K562 (cell line): ENCODE measurements around the gene THSD8. TPM values are rescaled to one million over a fixed set of nuclear protein-coding genes. Genes with fewer than 3 reads are reported as not detected.
A peak's percentile ranks its signal among the peaks of the same experiment; 100 is the strongest.

Experiments
- CBX3 ChIP-seq, 2 experiments: IDR thresholded peaks; 1 replicate in 1 of 2; 2 replicates in 1 of 2; pipeline ENCODE4 v1.6.1; 2012; ENCODE audit warnings: inconsistent platforms in 2 of 2, low read length in 2 of 2, borderline replicate concordance in 1 of 2, control low read depth in 1 of 2
- CEBPG ChIP-seq, 3 experiments: fragments of 200-800 bp in 1 of 3; sonication (Bioruptor generic) in 1 of 3; sonication (generic) in 1 of 3; formaldehyde crosslinking in 1 of 3; IDR thresholded peaks in 2 of 3; conservative IDR thresholded peaks in 1 of 3; 2 replicates each; pipeline versions ENCODE4 v1.6.1 to v1.8.0; 2016 to 2022; ENCODE audit warnings: missing compliant biosample characterization in 2 of 3, missing genetic modification characterization in 2 of 3, mild to moderate bottlenecking in 1 of 3, missing genetic modification reagents in 1 of 3
- CTBP1 ChIP-seq: fragments of 450-650 bp; IDR thresholded peaks from 2 replicates; pipeline ENCODE4 v1.6.1; 2016; ENCODE audit warnings: borderline replicate concordance
- EP400 ChIP-seq: fragments of 450-650 bp; IDR thresholded peaks from 2 replicates; pipeline ENCODE4 v1.6.1; 2017; ENCODE audit warnings: antibody characterized with exemption, mild to moderate bottlenecking, moderate library complexity
- ESRRA ChIP-seq: fragments of 450-650 bp; IDR thresholded peaks from 2 replicates; pipeline ENCODE4 v1.6.1; 2014; ENCODE audit warnings: low read depth, mild to moderate bottlenecking, moderate library complexity, borderline replicate concordance
- ESRRB ChIP-seq: fragments of 250-450 bp; sonication (Bioruptor Pico); IDR thresholded peaks from 2 replicates; pipeline ENCODE4 v1.5.0; 2020; ENCODE audit warnings: mild to moderate bottlenecking, moderate library complexity, borderline replicate concordance
- GATAD2A ChIP-seq: fragments of 450-650 bp; IDR thresholded peaks from 2 replicates; pipeline ENCODE4 v1.6.1; 2017
- HDAC3 ChIP-seq: fragments of 450-650 bp; IDR thresholded peaks from 2 replicates; pipeline ENCODE4 v1.6.1; 2018; ENCODE audit warnings: borderline replicate concordance, mild to moderate bottlenecking, moderate library complexity; ENCODE audit not compliant: partially characterized antibody
- IRF9 ChIP-seq: fragments of 450-650 bp; IDR thresholded peaks from 2 replicates; pipeline ENCODE4 v1.6.1; 2016; ENCODE audit warnings: missing biosample characterization, missing genetic modification characterization
- PHF20 ChIP-seq: fragments of 450-650 bp; IDR thresholded peaks from 2 replicates; pipeline ENCODE4 v1.6.1; 2018; ENCODE audit not compliant: partially characterized antibody
- PHF21A ChIP-seq: fragments of 450-650 bp; IDR thresholded peaks from 2 replicates; pipeline ENCODE4 v1.6.1; 2017; ENCODE audit warnings: low read depth, borderline replicate concordance
- POLR2AphosphoS2 ChIP-seq: IDR thresholded peaks from 2 replicates; pipeline ENCODE4 v1.6.1; 2012; ENCODE audit warnings: low read length, improper control_type of control experiment
- PRDM10 ChIP-seq: fragments of 450-650 bp; IDR thresholded peaks from 2 replicates; pipeline ENCODE4 v1.6.1; 2018; ENCODE audit not compliant: partially characterized antibody
- SIX5 ChIP-seq, 2 experiments: IDR thresholded peaks; 2 replicates each; pipeline ENCODE4 v1.6.1; 2011; ENCODE audit warnings: low read length in 2 of 2, borderline replicate concordance in 1 of 2, low read depth in 1 of 2, mild to moderate bottlenecking in 1 of 2, moderate library complexity in 1 of 2; ENCODE audit not compliant: insufficient read depth in 1 of 2
- SMAD1 ChIP-seq: fragments of 150-350 bp; IDR thresholded peaks from 2 replicates; pipeline ENCODE4 v1.6.1; 2014; ENCODE audit warnings: low read length, low read depth; ENCODE audit not compliant: partially characterized antibody
- SP1 ChIP-seq: sonication (generic); formaldehyde crosslinking; IDR thresholded peaks from 2 replicates; pipeline ENCODE4 v1.8.1; 2022; ENCODE audit warnings: mild to moderate bottlenecking, missing genetic modification reagents
- ZBTB49 ChIP-seq: sonication (generic); formaldehyde crosslinking; IDR thresholded peaks from 2 replicates; pipeline ENCODE4 v1.8.0; 2022; ENCODE audit warnings: missing genetic modification reagents, mild to moderate bottlenecking, borderline replicate concordance
- polyA plus RNA-seq, 8 experiments: library from polyadenylated mRNA; depleted of rRNA in 4 of 8; stranded (reverse) in 5 of 8; unstranded in 3 of 8; fragments of >200 nt; fragmentation: Nextera tagmentation in 2 of 8; fragmentation: Illumina TruSeq in 1 of 8; extraction: Ambion mirVana in 2 of 8; extraction: Trizol in 1 of 8; gene quantifications; 2 replicates each; pipeline versions ENCODE4 v1.2.1 to v1.2.3, GENCODE V29; 2011 to 2014; ENCODE audit warnings: inconsistent platforms in 1 of 8, missing spikeins in 1 of 8
- total RNA-seq, 7 experiments: library from RNA; depleted of rRNA in 6 of 7; stranded (reverse); fragments of >200 nt in 6 of 7; fragmentation: Illumina TruSeq in 2 of 7; extraction: Trizol in 2 of 7; gene quantifications; 2 replicates each; pipeline versions ENCODE4 v1.2.1 to v1.2.3, GENCODE V29; 2011 to 2021; ENCODE audit warnings: low replicate concordance in 1 of 7

The THSD8 gene
- total and polyA plus RNA-seq, 9 of the 15 experiments (the other 6 are each of a cell fraction or from before 2014, with no cell fraction given) = 8.4 to 42.4 (median 19.9) TPM; not detected in 2

GRCh38 chr19:12777217-12778016 is 24.5 kb upstream of the THSD8 start (continued):
- no peak for TF ChIP-seq SMAD1
- no peak for TF ChIP-seq IRF9 (tag)
- TF ChIP-seq ESRRA = peak; percentile 80; the same call in 1 of the 2 replicates
- TF ChIP-seq POLR2AphosphoS2 = no peak
- peak; percentile 37 for TF ChIP-seq HDAC3
- TF ChIP-seq CTBP1 = peak; percentile 59; the same call in 1 of the 2 replicates
- TF ChIP-seq ZBTB49 (CRISPR knock-in tag) = no peak
- no peak for TF ChIP-seq ESRRB (CRISPR knock-in tag)
- TF ChIP-seq PHF20 = peak; percentile 14
- peak; percentile 80 for TF ChIP-seq PRDM10
- peak; percentile 67; the same call in 1 of the 2 replicates for TF ChIP-seq GATAD2A
- peak; percentile 49; the same call in 1 of the 2 replicates for TF ChIP-seq PHF21A
- TF ChIP-seq EP400 = peak; percentile 53; the same call in 1 of the 2 replicates
- TF ChIP-seq SIX5 (IDR thresholded peaks at IDR 0.05; ENCODE audit: borderline replicate concordance in 1 of 2, insufficient read depth in 1 of 2, low read depth in 1 of 2, low read length in 2 of 2) = no peak
- no peak for TF ChIP-seq CEBPG (CRISPR knock-in tag; IDR thresholded peaks at IDR 0.05)
- no peak for TF ChIP-seq CEBPG (tag; conservative IDR thresholded peaks at IDR 0.05 in 1 of 2, IDR thresholded peaks at IDR 0.05 in 1 of 2)
- TF ChIP-seq SP1 = peak; percentile 45
- 0 out of 3 replicates have a peak, but pooled peaks of 1 of the 2 experiments have one; percentile 43 for TF ChIP-seq CBX3 (IDR thresholded peaks at IDR 0.05; ENCODE audit: borderline replicate concordance in 1 of 2, low read length in 2 of 2)
